HFFc6 (cell line): ENCODE measurements around the gene MSI2. TPM values are rescaled to one million over a fixed set of nuclear protein-coding genes. Genes with fewer than 3 reads are reported as not detected.

Experiments
- DNase-seq: peaks from one replicate; pipeline ENCODE4 v3.0.0-alpha.2; 2018
- H3K27ac Mint-ChIP-seq: 2 replicates; pipeline ENCODE4 v1.8.0; 2020; ENCODE audit warnings: mild to moderate bottlenecking, mixed read lengths
- H3K27me3 Mint-ChIP-seq: 2 replicates; pipeline ENCODE4 v1.8.0; 2021; ENCODE audit warnings: mild to moderate bottlenecking, moderate library complexity, mixed read lengths; ENCODE audit not compliant: insufficient read depth
- H3K36me3 Mint-ChIP-seq: 2 replicates; pipeline ENCODE4 v1.8.0; 2021; ENCODE audit warnings: low read depth, mixed read lengths
- H3K4me1 Mint-ChIP-seq: 2 replicates; pipeline ENCODE4 v1.8.0; 2020; ENCODE audit warnings: low read depth, mixed read lengths
- H3K4me3 Mint-ChIP-seq: 2 replicates; pipeline ENCODE4 v1.8.0; 2020; ENCODE audit warnings: mild to moderate bottlenecking, moderate library complexity, mixed read lengths
- H3K9me3 Mint-ChIP-seq: 2 replicates; pipeline ENCODE4 v1.8.0; 2020; ENCODE audit warnings: mild to moderate bottlenecking, mixed read lengths
- total RNA-seq, 6 experiments: library from RNA; stranded (reverse); fragmentation: NEBNext Ultra II Directional; extraction: Animal tissue kit (Norgen Biotek cat#: 25700); gene quantifications; 2 replicates in 1 of 6; 3 replicates in 5 of 6; pipeline ENCODE4 v1.2.3, GENCODE V29; 2021
- TF ChIP-seq, protein P1 (sequence below): fragments of 200-600 bp; sonication (generic); IDR thresholded peaks from 2 replicates; pipeline ENCODE4 v1.5.0; 2021; ENCODE audit warnings: antibody characterized with exemption, mild to moderate bottlenecking

MSI2 gene
- total RNA-seq, 6 experiments from 2014 or later, result 53.5 to 71.7 (median 55.0) TPM

DNA sequence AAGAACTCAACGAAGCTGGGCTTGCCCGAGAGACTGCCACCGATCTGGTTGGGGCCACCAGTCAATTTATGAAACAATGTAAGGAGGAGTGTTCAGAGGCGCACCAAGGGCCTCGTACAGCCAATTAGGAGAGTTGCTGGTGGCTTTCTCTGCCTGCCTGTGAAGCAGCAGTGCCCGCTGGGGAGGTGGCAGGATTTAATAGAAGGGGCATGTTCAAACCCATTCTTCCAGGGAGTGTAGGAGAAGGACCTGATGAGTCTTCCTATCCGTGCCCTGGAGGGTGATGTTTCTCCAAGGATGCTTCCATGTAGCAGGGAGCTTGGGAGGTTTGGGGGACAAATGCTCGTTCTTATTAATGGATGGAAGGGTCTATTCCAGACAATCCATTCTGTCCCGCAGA lies 310.4 kb downstream of the MSI2 start:
- TF ChIP-seq, protein P1, sequence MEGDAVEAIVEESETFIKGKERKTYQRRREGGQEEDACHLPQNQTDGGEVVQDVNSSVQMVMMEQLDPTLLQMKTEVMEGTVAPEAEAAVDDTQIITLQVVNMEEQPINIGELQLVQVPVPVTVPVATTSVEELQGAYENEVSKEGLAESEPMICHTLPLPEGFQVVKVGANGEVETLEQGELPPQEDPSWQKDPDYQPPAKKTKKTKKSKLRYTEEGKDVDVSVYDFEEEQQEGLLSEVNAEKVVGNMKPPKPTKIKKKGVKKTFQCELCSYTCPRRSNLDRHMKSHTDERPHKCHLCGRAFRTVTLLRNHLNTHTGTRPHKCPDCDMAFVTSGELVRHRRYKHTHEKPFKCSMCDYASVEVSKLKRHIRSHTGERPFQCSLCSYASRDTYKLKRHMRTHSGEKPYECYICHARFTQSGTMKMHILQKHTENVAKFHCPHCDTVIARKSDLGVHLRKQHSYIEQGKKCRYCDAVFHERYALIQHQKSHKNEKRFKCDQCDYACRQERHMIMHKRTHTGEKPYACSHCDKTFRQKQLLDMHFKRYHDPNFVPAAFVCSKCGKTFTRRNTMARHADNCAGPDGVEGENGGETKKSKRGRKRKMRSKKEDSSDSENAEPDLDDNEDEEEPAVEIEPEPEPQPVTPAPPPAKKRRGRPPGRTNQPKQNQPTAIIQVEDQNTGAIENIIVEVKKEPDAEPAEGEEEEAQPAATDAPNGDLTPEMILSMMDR, result no peak
- Mint-ChIP-seq H3K4me3 (no peak overlapping the region; the same call in 1 of the 2 replicates), H3K27ac (no peak overlapping the region), H3K36me3 (no peaks in the 10 kb centered on the region), H3K27me3 (peaks cover 4% of the 10 kb centered on the region; the same call in 1 of the 2 replicates), H3K4me1 (peaks cover 34% of the 10 kb centered on the region), H3K9me3 (no peaks in the 10 kb centered on the region)
- DNase-seq, result no peak

DNA sequence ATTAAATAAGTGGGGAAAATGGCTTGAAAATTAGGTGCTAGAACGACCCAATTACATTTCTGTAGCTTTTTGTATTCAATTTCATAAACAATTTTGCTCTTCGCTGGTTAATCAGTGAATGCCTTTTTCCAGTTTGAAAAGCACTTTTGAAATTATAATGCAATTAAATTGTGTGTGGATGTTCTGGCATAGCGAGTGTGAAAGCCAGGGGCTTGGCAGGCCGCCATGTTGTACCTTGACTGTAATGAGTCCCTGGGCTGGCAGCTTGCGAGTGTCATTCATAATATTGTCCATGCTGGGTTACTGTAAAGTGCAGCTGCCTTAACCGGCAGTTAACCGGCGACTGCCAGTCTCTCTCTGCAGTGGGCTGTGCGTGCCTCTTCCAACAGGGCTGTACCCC lies 310.9 kb downstream of the MSI2 start:
- Mint-ChIP-seq H3K9me3 (no peaks in the 10 kb centered on the region), H3K4me1 (peaks cover 34% of the 10 kb centered on the region), H3K36me3 (no peaks in the 10 kb centered on the region), H3K27me3 (peaks cover 4% of the 10 kb centered on the region; the same call in 1 of the 2 replicates), H3K27ac (no peak overlapping the region), H3K4me3 (no peak overlapping the region)
- TF ChIP-seq, protein P1, result no peak
- DNase-seq, result no peak

DNA sequence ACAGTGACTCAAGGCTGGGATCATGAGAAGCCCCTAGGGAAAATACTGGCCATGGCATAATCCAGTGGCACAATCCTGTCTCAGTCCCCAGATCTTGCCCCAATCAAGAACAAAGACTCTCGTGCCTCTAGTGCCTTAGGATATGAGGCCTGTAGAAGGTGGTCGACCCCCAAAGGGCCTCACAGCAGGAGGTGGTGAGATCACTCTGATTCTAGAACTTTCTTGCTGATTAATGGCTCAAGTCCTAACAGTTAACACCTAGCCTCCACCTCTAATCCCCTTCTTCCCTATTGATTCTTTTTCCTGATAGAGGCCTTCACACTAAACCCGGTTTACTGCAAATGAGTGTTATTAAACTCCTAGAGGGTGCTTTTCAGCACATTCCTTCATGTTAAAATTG lies 312.0 kb downstream of the MSI2 start:
- no peak overlapping the region for H3K27ac Mint-ChIP-seq
- DNase-seq, result no peak
- H3K36me3 Mint-ChIP-seq, result no peaks in the 10 kb centered on the region
- no peak overlapping the region for H3K4me3 Mint-ChIP-seq
- no peaks in the 10 kb centered on the region for H3K9me3 Mint-ChIP-seq
- peaks cover 34% of the 10 kb centered on the region for H3K4me1 Mint-ChIP-seq
- peaks cover 4% of the 10 kb centered on the region; the same call in 1 of the 2 replicates for H3K27me3 Mint-ChIP-seq
- TF ChIP-seq, protein P1, result no peak

DNA sequence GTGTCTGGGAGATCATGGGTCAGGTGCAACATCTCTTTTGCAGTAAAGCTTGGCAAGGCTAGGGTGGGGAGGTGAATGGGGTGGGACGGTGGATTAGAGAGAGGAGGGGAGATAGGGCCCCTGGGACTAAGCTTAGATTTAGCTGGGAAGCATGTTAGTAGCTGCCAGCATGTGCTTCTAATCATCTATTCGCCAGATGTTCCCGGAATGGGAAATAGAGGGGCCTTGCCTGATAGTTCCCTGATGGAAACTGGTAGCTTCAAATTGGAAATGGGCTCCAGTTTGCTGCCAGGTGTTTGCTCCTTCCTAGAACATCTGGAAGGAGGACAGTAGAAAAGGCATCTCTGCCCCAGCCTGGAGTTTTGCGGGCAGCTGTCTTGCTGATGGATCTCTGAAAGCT lies 312.7 kb downstream of the MSI2 start:
- DNase-seq, result no peak
- no peaks in the 10 kb centered on the region for H3K9me3 Mint-ChIP-seq

DNA sequence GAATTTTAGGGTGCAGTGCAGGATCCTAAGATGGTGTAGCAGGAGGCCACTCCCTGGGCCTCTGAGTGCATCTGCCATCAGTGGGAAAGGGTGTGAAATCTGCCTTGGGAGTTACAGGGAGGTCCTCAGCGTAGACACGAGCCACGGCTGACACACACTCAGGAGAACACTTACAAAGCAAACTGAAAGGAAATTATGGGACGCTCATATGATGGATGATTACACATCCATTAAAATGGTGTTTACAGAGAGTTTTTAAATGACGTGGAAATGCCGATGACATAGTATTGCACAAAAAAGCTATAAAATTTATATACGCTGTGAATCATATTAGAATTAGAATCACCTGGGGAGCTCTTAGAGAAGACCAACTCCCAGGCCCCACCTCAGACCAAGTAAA lies 313.5 kb downstream of the MSI2 start:
- no peak for DNase-seq

More for the DNA sequence above, 312.7 kb downstream of the MSI2 start:
- Mint-ChIP-seq H3K27ac (no peak overlapping the region), H3K4me1 (peaks cover 36% of the 10 kb centered on the region), H3K27me3 (peaks cover 1% of the 10 kb centered on the region; the same call in 1 of the 2 replicates), H3K4me3 (no peak overlapping the region), H3K36me3 (no peaks in the 10 kb centered on the region)
- TF ChIP-seq, protein P1, result no peak

More for the DNA sequence above, 313.5 kb downstream of the MSI2 start:
- TF ChIP-seq, protein P1, result no peak
- Mint-ChIP-seq H3K27ac (no peak overlapping the region), H3K4me3 (no peak overlapping the region; the same call in 1 of the 2 replicates), H3K9me3 (no peaks in the 10 kb centered on the region), H3K36me3 (no peaks in the 10 kb centered on the region), H3K27me3 (peaks cover 1% of the 10 kb centered on the region; the same call in 1 of the 2 replicates), H3K4me1 (peaks cover 31% of the 10 kb centered on the region)
